Vagina (tissue), 2 donors: ENCODE measurements around the gene NACA2. TPM values are rescaled to one million over a fixed set of nuclear protein-coding genes. Genes with fewer than 3 reads are reported as not detected.

ENCODE experiments used
- DNase-seq, 2 donors: peaks; one replicate each; pipeline ENCODE4 v3.0.0-alpha.2; 2017; ENCODE audit errors: extremely low spot score in 2 of 2
- H3K27ac ChIP-seq: fragments of 200-600 bp; sonication (generic); one replicate; pipeline ENCODE4 v1.5.1; 2019
- H3K27me3 ChIP-seq: fragments of 200-600 bp; sonication (generic); one replicate; pipeline ENCODE4 v1.5.1; 2019
- H3K36me3 ChIP-seq, 2 donors: fragments of 200-600 bp; sonication (generic); one replicate each; pipeline ENCODE4 v1.5.1; 2017 to 2019
- H3K4me1 ChIP-seq: fragments of 200-600 bp; sonication (generic); one replicate; pipeline ENCODE4 v1.5.1; 2019
- H3K4me3 ChIP-seq, 2 donors: fragments of 200-600 bp; sonication (generic); 1 replicate in 1 of 2; 2 replicates in 1 of 2; pipeline ENCODE4 v1.5.1; 2016 to 2019
- H3K9me3 ChIP-seq: fragments of 200-600 bp; sonication (generic); one replicate; pipeline ENCODE4 v1.5.1; 2019
- POLR2A ChIP-seq, 2 donors: fragments of 450-650 bp; IDR thresholded peaks; one replicate each; pipeline ENCODE4 v1.6.1; 2017; ENCODE audit warnings: antibody characterized with exemption in 2 of 2, mild to moderate bottlenecking in 2 of 2, moderate library complexity in 2 of 2
- POLR2AphosphoS5 ChIP-seq, 2 donors: sonication (generic); formaldehyde crosslinking; IDR thresholded peaks; one replicate each; pipeline ENCODE4 v1.9.0; 2017; ENCODE audit warnings: antibody characterized with exemption in 2 of 2, mild to moderate bottlenecking in 2 of 2, low read depth in 1 of 2; ENCODE audit not compliant: insufficient read depth in 1 of 2
- intact Hi-C: fragments of 100-400 bp; cut with DNase I; formaldehyde crosslinking; loops from one replicate; pipeline ENCODE4 v1.15.1; 2023
- total RNA-seq: library from RNA; depleted of rRNA; stranded (reverse); fragments of >200 nt; gene quantifications from one replicate; pipeline ENCODE4 v1.2.3, GENCODE V29; 2016
- TF ChIP-seq, protein P1 (sequence below), 3 experiments: fragments of 450-650 bp in 2 of 3; fragments of 200-600 bp in 1 of 3; sonication (generic) in 1 of 3; IDR thresholded peaks; one replicate each; pipeline ENCODE4 v1.5.1; 2017 to 2019; ENCODE audit warnings: antibody characterized with exemption in 3 of 3, mild to moderate bottlenecking in 2 of 3, moderate library complexity in 2 of 3

The NACA2 gene
- total RNA-seq, 1 donor from 2014 or later: not detected

DNA sequence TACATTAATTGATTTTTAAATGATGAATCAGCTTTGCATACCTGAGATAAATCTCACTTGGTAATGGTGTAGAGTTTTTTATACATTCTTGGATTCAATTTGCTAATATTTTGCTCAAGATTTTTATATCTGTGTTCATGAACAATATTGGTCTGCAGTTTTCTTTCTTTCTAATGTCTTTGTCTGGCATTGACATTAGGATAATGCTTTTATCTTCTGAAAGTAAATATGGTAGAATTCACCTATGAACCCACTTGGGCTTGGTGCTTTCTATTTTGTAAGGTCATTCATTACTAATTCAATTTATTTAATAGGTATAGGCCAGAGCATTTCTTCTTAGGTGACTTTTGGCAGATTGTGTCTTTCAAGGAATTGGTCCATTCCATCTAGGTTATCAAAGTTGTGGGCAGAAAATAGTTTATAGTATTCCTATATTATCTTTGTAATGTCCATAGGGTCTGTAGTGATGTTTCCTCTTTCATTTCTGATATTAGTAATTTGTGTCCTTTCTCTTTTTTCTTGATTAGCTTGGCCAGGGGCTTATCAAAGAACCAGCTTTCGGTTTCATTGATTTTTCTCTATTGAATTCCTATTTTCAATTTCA lies 45.6 kb downstream of the NACA2 start:
- no peaks in the 10 kb centered on the region for H3K9me3 ChIP-seq
- H3K36me3 ChIP-seq: no peaks in the 10 kb centered on the region
- H3K27ac ChIP-seq: no peak overlapping the region
- H3K4me3 ChIP-seq: no peak overlapping the region
- intact Hi-C loops: no loop called here
- H3K4me1 ChIP-seq: no peaks in the 10 kb centered on the region
- TF ChIP-seq POLR2AphosphoS5 (IDR thresholded peaks at IDR 0.05; ENCODE audit: insufficient read depth in 1 of 2, low read depth in 1 of 2): no peak
- TF ChIP-seq, protein P1, sequence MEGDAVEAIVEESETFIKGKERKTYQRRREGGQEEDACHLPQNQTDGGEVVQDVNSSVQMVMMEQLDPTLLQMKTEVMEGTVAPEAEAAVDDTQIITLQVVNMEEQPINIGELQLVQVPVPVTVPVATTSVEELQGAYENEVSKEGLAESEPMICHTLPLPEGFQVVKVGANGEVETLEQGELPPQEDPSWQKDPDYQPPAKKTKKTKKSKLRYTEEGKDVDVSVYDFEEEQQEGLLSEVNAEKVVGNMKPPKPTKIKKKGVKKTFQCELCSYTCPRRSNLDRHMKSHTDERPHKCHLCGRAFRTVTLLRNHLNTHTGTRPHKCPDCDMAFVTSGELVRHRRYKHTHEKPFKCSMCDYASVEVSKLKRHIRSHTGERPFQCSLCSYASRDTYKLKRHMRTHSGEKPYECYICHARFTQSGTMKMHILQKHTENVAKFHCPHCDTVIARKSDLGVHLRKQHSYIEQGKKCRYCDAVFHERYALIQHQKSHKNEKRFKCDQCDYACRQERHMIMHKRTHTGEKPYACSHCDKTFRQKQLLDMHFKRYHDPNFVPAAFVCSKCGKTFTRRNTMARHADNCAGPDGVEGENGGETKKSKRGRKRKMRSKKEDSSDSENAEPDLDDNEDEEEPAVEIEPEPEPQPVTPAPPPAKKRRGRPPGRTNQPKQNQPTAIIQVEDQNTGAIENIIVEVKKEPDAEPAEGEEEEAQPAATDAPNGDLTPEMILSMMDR (IDR thresholded peaks at IDR 0.05): no peak
- no peak for TF ChIP-seq POLR2A (IDR thresholded peaks at IDR 0.05)
- no peak for DNase-seq
- H3K27me3 ChIP-seq: no peaks in the 10 kb centered on the region

- intact Hi-C loops: no loop called here
These were observed 47.1 kb downstream of the NACA2 start for GRCh38 chr17:61543786-61544415.

DNA sequence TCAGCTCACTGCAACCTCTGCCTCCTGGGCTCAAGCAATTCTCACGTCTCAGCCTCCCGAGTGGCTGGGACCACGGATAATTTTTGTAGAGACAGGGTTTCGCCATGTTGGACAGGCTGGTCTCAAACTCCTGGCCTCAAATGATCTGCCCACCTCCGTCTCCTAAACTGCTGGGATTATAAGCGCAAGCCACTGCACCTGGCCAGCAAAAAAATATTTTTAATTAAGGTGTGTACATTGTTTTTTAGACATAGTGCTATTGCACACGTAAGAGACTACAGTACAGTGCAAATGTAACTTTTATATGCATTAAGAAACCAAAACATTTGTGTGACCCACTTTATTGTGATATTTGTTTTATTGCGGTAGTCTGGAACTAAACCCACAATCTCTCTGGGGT lies 49.0 kb downstream of the NACA2 start:
- H3K4me3 ChIP-seq: no peak overlapping the region
- TF ChIP-seq POLR2A (IDR thresholded peaks at IDR 0.05) (no peak), POLR2AphosphoS5 (IDR thresholded peaks at IDR 0.05; ENCODE audit: insufficient read depth in 1 of 2, low read depth in 1 of 2) (no peak)
- TF ChIP-seq, protein P1 (IDR thresholded peaks at IDR 0.05): no peak
- no peaks in the 10 kb centered on the region for H3K9me3 ChIP-seq
- H3K27ac ChIP-seq: no peak overlapping the region
- H3K27me3 ChIP-seq: no peaks in the 10 kb centered on the region
- no peaks in the 10 kb centered on the region for H3K4me1 ChIP-seq
- H3K36me3 ChIP-seq: no peaks in the 10 kb centered on the region
- intact Hi-C loops: no loop called here
- no peak for DNase-seq

More at GRCh38 chr17:61543786-61544415, 47.1 kb downstream of the NACA2 start:
- no peak overlapping the region for H3K27ac ChIP-seq
- no peak overlapping the region for H3K4me3 ChIP-seq
- H3K27me3 ChIP-seq: no peaks in the 10 kb centered on the region
- no peaks in the 10 kb centered on the region for H3K36me3 ChIP-seq
- TF ChIP-seq POLR2A (IDR thresholded peaks at IDR 0.05): no peak
- TF ChIP-seq, protein P1 (IDR thresholded peaks at IDR 0.05): no peak
- TF ChIP-seq POLR2AphosphoS5 (IDR thresholded peaks at IDR 0.05; ENCODE audit: insufficient read depth in 1 of 2, low read depth in 1 of 2): no peak
- H3K4me1 ChIP-seq: no peaks in the 10 kb centered on the region
- DNase-seq: no peak
- no peaks in the 10 kb centered on the region for H3K9me3 ChIP-seq

GRCh38 chr17:61540874-61541273 lies 50.1 kb downstream of the NACA2 start:
- TF ChIP-seq POLR2A (IDR thresholded peaks at IDR 0.05): no peak
- no peak for TF ChIP-seq POLR2AphosphoS5 (IDR thresholded peaks at IDR 0.05; ENCODE audit: insufficient read depth in 1 of 2, low read depth in 1 of 2)
- TF ChIP-seq, protein P1 (IDR thresholded peaks at IDR 0.05): no peak
- intact Hi-C loops: no loop called here

More at GRCh38 chr17:61540874-61541273, 50.1 kb downstream of the NACA2 start:
- no peaks in the 10 kb centered on the region for H3K27me3 ChIP-seq
- H3K4me1 ChIP-seq: no peaks in the 10 kb centered on the region
- H3K9me3 ChIP-seq: no peaks in the 10 kb centered on the region
- H3K4me3 ChIP-seq: no peak overlapping the region
- DNase-seq: no peak
- H3K36me3 ChIP-seq: no peaks in the 10 kb centered on the region
- H3K27ac ChIP-seq: no peak overlapping the region

Other genes with a start within 250 kb of the NACA2 start
- gene TBX2, start 191.4 kb downstream of the NACA2 start, total RNA-seq: 9.8 TPM
- gene TBX4, start 138.8 kb downstream of the NACA2 start, total RNA-seq: not detected